ENCODE data around the gene ZBTB16. TPM values are rescaled to one million over a fixed set of nuclear protein-coding genes. Genes with fewer than 3 reads are reported as not detected.
A peak's percentile ranks its signal among the peaks of the same experiment; 100 is the strongest.

Gene ZBTB16
- total RNA-seq, 3 donors from 2014 or later (not counting 1 experiment from before 2014, with no cell fraction given), result 104 to 224 (median 156) TPM

- TF ChIP-seq CTCF (IDR thresholded peaks at IDR 0.05), result no peak
- H3K36me3 Mint-ChIP-seq, result no peaks in the 10 kb centered on the region
- ATAC-seq (no peak), DNase-seq (no peak)
- H3K9me3 Mint-ChIP-seq, result no peaks in the 10 kb centered on the region
- H3K4me3 Mint-ChIP-seq, result peak overlapping the region; percentile 63
- intact Hi-C loops (cut with micrococcal nuclease), result no loop called here
- H3K4me1 Mint-ChIP-seq, result peaks cover 95 to 97% of the 10 kb centered on the region in 2 donors
- H3K27me3 ChIP-seq (ENCODE audit: control insufficient read depth, insufficient read depth, low read length), result no peaks in the 10 kb centered on the region
- peak overlapping the region; percentile 9 for H3K27ac ChIP-seq (ENCODE audit: low read length)
- H3K36me3 ChIP-seq (ENCODE audit: control insufficient read depth, insufficient read depth, low read length), result peaks cover 6% of the 10 kb centered on the region
- no peak overlapping the region for H3K4me3 ChIP-seq (ENCODE audit: low read length)
- 83% methylated on average over 9 of the region's 9 CpGs for WGBS (ENCODE audit: insufficient coverage)
- peaks cover 52% of the 10 kb centered on the region for H3K4me1 ChIP-seq (ENCODE audit: control insufficient read depth, insufficient read depth, low read length)
- no peaks in the 10 kb centered on the region for H3K27me3 Mint-ChIP-seq (ENCODE audit: low read depth in 2 of 2)
- H3K27ac Mint-ChIP-seq, result peak overlapping the region; percentile 85 to 88
- H3K9me3 ChIP-seq (ENCODE audit: control insufficient read depth, insufficient read depth, low read length), result no peaks in the 10 kb centered on the region
These were observed 69.6 kb downstream of the ZBTB16 start for GRCh38 chr11:114129142-114129541.

- intact Hi-C loops (cut with micrococcal nuclease), result loop anchor here (2.0 to 5.0 kb wide), 4 partner anchors 17 to 47 kb away; no protein-coding TSS in a partner anchor
- peak overlapping the region; percentile 63 for H3K4me3 Mint-ChIP-seq
These were observed 70.2 kb downstream of the ZBTB16 start for GRCh38 chr11:114129699-114130098.

DNA sequence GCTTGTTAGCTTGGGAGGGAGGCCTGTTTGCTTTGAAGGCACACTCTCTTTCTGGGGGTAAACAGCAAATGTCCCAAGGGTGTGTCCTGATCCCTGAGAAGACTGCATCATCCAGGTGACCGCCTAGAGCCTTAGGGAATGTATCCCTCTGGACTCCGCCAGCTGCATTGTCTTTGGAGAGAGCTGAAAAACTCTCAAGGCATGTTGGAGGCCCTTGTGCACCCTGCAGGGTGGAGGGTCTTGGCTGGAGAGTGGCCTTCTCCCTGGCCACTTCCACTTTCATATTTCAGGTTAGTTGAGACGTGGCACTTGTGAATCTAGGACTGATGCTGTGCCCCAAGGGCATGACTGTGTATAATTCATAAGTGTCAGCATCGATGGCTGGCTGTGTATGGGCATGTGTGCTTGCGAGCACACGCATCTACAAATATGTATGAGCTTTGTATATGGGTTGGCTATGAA, 70.6 kb downstream of the ZBTB16 start:
- Histone ChIP-seq H3K4me3 (ENCODE audit: low read length) (no peak overlapping the region), H3K36me3 (ENCODE audit: control insufficient read depth, insufficient read depth, low read length) (peaks cover 6% of the 10 kb centered on the region), H3K4me1 (ENCODE audit: control insufficient read depth, insufficient read depth, low read length) (peaks cover 56% of the 10 kb centered on the region), H3K9me3 (ENCODE audit: control insufficient read depth, insufficient read depth, low read length) (no peaks in the 10 kb centered on the region), H3K27me3 (ENCODE audit: control insufficient read depth, insufficient read depth, low read length) (no peaks in the 10 kb centered on the region), H3K27ac (ENCODE audit: low read length) (peak overlapping the region; percentile 42)
- no peak for TF ChIP-seq CTCF (IDR thresholded peaks at IDR 0.05)
- DNase-seq, result no peak
- Mint-ChIP-seq H3K4me1 (peaks cover 95 to 97% of the 10 kb centered on the region in 2 donors), H3K27me3 (ENCODE audit: low read depth in 2 of 2) (no peaks in the 10 kb centered on the region), H3K27ac (peak overlapping the region; percentile 85 to 88), H3K4me3 (peak overlapping the region; percentile 63), H3K36me3 (no peaks in the 10 kb centered on the region), H3K9me3 (no peaks in the 10 kb centered on the region)
- intact Hi-C loops (cut with micrococcal nuclease), result loop anchor here (2.0 to 5.0 kb wide), 4 partner anchors 17 to 48 kb away; no protein-coding TSS in a partner anchor
- 79% methylated on average over 6 of the region's 6 CpGs for WGBS (ENCODE audit: insufficient coverage)
- peak in 1 of 3 donors; percentile 24 for ATAC-seq

More at GRCh38 chr11:114129699-114130098, 70.2 kb downstream of the ZBTB16 start:
- 68% methylated on average over 8 of the region's 8 CpGs for WGBS (ENCODE audit: insufficient coverage)
- Mint-ChIP-seq H3K36me3 (no peaks in the 10 kb centered on the region), H3K27ac (peak overlapping the region; percentile 85 to 88), H3K27me3 (ENCODE audit: low read depth in 2 of 2) (no peaks in the 10 kb centered on the region), H3K4me1 (peaks cover 95 to 97% of the 10 kb centered on the region in 2 donors), H3K9me3 (no peaks in the 10 kb centered on the region)
- H3K4me1 ChIP-seq (ENCODE audit: control insufficient read depth, insufficient read depth, low read length), result peaks cover 53% of the 10 kb centered on the region
- no peaks in the 10 kb centered on the region for H3K27me3 ChIP-seq (ENCODE audit: control insufficient read depth, insufficient read depth, low read length)
- H3K27ac ChIP-seq (ENCODE audit: low read length), result peak overlapping the region; percentile 38
- no peak overlapping the region for H3K4me3 ChIP-seq (ENCODE audit: low read length)
- peaks cover 6% of the 10 kb centered on the region for H3K36me3 ChIP-seq (ENCODE audit: control insufficient read depth, insufficient read depth, low read length)
- no peak for DNase-seq
- no peak for ATAC-seq
- no peak for TF ChIP-seq CTCF (IDR thresholded peaks at IDR 0.05)
- H3K9me3 ChIP-seq (ENCODE audit: control insufficient read depth, insufficient read depth, low read length), result no peaks in the 10 kb centered on the region

Measured in natural killer cell (primary cell).